HL-60 (cell line): ENCODE measurements around the gene MRGPRF.

Source experiments
- GABPA ChIP-seq: IDR thresholded peaks from 2 replicates; pipeline ENCODE4 v1.6.1; 2012; ENCODE audit warnings: low read depth
- POLR2AphosphoS5 ChIP-seq: IDR thresholded peaks from 2 replicates; pipeline ENCODE4 v1.6.1; 2012; ENCODE audit warnings: low read depth
- TF ChIP-seq, protein P1 (sequence below): IDR thresholded peaks from one replicate; pipeline ENCODE4 v1.5.1; 2011; ENCODE audit warnings: low read length, control low read depth, inconsistent platforms; ENCODE audit not compliant: insufficient read depth

GRCh38 chr11:69013009-69013951 lies at the start of gene MRGPRF:
- TF ChIP-seq, protein P1, sequence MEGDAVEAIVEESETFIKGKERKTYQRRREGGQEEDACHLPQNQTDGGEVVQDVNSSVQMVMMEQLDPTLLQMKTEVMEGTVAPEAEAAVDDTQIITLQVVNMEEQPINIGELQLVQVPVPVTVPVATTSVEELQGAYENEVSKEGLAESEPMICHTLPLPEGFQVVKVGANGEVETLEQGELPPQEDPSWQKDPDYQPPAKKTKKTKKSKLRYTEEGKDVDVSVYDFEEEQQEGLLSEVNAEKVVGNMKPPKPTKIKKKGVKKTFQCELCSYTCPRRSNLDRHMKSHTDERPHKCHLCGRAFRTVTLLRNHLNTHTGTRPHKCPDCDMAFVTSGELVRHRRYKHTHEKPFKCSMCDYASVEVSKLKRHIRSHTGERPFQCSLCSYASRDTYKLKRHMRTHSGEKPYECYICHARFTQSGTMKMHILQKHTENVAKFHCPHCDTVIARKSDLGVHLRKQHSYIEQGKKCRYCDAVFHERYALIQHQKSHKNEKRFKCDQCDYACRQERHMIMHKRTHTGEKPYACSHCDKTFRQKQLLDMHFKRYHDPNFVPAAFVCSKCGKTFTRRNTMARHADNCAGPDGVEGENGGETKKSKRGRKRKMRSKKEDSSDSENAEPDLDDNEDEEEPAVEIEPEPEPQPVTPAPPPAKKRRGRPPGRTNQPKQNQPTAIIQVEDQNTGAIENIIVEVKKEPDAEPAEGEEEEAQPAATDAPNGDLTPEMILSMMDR, result no peak
- no peak for TF ChIP-seq GABPA
- TF ChIP-seq POLR2AphosphoS5, result no peak
